Ascending aorta (tissue), 2 donors: ENCODE results near the gene YIPF4. TPM values are rescaled to one million over a fixed set of nuclear protein-coding genes. Genes with fewer than 3 reads are reported as not detected.

Experiments
- DNase-seq, 2 donors: peaks; one replicate each; pipeline ENCODE4 v3.0.0-alpha.2; 2019; ENCODE audit warnings: low spot score in 2 of 2
- H3K27ac ChIP-seq, 2 donors: fragments of 200-600 bp; sonication (generic); one replicate each; pipeline ENCODE4 v1.5.1; 2016 to 2017; ENCODE audit warnings: mild to moderate bottlenecking in 1 of 2
- H3K27me3 ChIP-seq: fragments of 200-600 bp; sonication (generic); one replicate; pipeline ENCODE4 v1.5.1; 2017
- H3K36me3 ChIP-seq, 2 donors: fragments of 200-600 bp; sonication (generic); one replicate each; pipeline ENCODE4 v1.5.1; 2016
- H3K4me1 ChIP-seq, 2 donors: fragments of 200-600 bp; sonication (generic); one replicate each; pipeline ENCODE4 v1.5.1; 2016 to 2017; ENCODE audit warnings: mild to moderate bottlenecking in 1 of 2
- H3K4me3 ChIP-seq, 2 donors: fragments of 200-600 bp; sonication (generic); one replicate each; pipeline ENCODE4 v1.5.1; 2016 to 2017; ENCODE audit warnings: mild to moderate bottlenecking in 1 of 2
- H3K9me3 ChIP-seq, 2 donors: fragments of 200-600 bp; sonication (generic); one replicate each; pipeline ENCODE4 v1.5.1; 2016
- intact Hi-C: fragments of 100-400 bp; cut with DNase I; formaldehyde crosslinking; loops from one replicate; pipeline ENCODE4 v1.15.1; 2023
- total RNA-seq: library from RNA; depleted of rRNA; stranded (reverse); fragments of >200 nt; gene quantifications from one replicate; pipeline ENCODE4 v1.1.0, GENCODE V29; 2016
- TF ChIP-seq, protein P1 (sequence below), 3 experiments: fragments of 200-600 bp in 2 of 3; fragments of 450-650 bp in 1 of 3; sonication (generic) in 2 of 3; IDR thresholded peaks; one replicate each; pipeline ENCODE4 v1.5.1; 2016 to 2019; ENCODE audit warnings: antibody characterized with exemption in 3 of 3, mild to moderate bottlenecking in 1 of 3, moderate library complexity in 1 of 3

Gene YIPF4
- total RNA-seq, 1 donor from 2014 or later: 9.2 TPM

GRCh38 chr2:32250290-32250689, 27.4 kb upstream of the YIPF4 start:
- H3K27me3 ChIP-seq: no peaks in the 10 kb centered on the region
- intact Hi-C loops: no loop called here
- H3K4me3 ChIP-seq: no peak overlapping the region
- H3K36me3 ChIP-seq: no peaks in the 10 kb centered on the region
- DNase-seq: no peak
- TF ChIP-seq, protein P1, sequence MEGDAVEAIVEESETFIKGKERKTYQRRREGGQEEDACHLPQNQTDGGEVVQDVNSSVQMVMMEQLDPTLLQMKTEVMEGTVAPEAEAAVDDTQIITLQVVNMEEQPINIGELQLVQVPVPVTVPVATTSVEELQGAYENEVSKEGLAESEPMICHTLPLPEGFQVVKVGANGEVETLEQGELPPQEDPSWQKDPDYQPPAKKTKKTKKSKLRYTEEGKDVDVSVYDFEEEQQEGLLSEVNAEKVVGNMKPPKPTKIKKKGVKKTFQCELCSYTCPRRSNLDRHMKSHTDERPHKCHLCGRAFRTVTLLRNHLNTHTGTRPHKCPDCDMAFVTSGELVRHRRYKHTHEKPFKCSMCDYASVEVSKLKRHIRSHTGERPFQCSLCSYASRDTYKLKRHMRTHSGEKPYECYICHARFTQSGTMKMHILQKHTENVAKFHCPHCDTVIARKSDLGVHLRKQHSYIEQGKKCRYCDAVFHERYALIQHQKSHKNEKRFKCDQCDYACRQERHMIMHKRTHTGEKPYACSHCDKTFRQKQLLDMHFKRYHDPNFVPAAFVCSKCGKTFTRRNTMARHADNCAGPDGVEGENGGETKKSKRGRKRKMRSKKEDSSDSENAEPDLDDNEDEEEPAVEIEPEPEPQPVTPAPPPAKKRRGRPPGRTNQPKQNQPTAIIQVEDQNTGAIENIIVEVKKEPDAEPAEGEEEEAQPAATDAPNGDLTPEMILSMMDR (IDR thresholded peaks at IDR 0.05): no peak
- H3K4me1 ChIP-seq: no peaks in the 10 kb centered on the region
- no peaks in the 10 kb centered on the region for H3K9me3 ChIP-seq
- H3K27ac ChIP-seq: no peak overlapping the region

GRCh38 chr2:32258242-32258641, 19.5 kb upstream of the YIPF4 start:
- H3K9me3 ChIP-seq: no peaks in the 10 kb centered on the region
- no peak overlapping the region for H3K4me3 ChIP-seq
- TF ChIP-seq, protein P1 (IDR thresholded peaks at IDR 0.05): no peak
- intact Hi-C loops: no loop called here
- no peaks in the 10 kb centered on the region for H3K36me3 ChIP-seq
- no peaks in the 10 kb centered on the region for H3K27me3 ChIP-seq
- H3K4me1 ChIP-seq: no peaks in the 10 kb centered on the region
- DNase-seq: no peak
- no peak overlapping the region for H3K27ac ChIP-seq

- Histone ChIP-seq H3K36me3 (no peaks in the 10 kb centered on the region), H3K4me3 (no peak overlapping the region), H3K27me3 (no peaks in the 10 kb centered on the region), H3K4me1 (no peaks in the 10 kb centered on the region), H3K27ac (no peak overlapping the region), H3K9me3 (no peaks in the 10 kb centered on the region)
- intact Hi-C loops: no loop called here
- TF ChIP-seq, protein P1 (IDR thresholded peaks at IDR 0.05): no peak
- DNase-seq: no peak
Observed at GRCh38 chr2:32260376-32260775, 17.3 kb upstream of the YIPF4 start.

DNA sequence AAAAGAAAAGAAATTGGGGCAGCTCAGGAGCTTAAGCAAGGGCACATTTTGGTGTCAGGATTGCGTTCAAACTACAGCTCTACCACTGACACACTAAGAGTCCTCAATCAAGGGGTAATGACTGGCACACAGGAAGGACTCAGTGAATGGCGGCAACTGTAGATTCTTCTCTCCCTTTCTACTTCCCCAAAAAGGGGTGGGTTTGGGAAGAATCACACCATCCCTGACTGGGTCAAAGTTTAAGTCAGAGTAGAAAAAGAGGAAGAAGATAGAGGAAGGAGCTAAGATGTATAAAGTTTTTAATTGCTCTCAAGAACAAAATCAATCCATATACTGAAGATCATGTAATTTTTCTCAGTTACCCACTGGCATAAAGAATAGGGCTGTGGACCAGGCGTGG, 15.6 kb upstream of the YIPF4 start:
- H3K9me3 ChIP-seq: no peaks in the 10 kb centered on the region
- H3K27me3 ChIP-seq: no peaks in the 10 kb centered on the region
- no peaks in the 10 kb centered on the region for H3K4me1 ChIP-seq
- no peak for DNase-seq
- no peak overlapping the region for H3K4me3 ChIP-seq
- intact Hi-C loops: no loop called here
- H3K27ac ChIP-seq: no peak overlapping the region
- H3K36me3 ChIP-seq: no peaks in the 10 kb centered on the region
- TF ChIP-seq, protein P1 (IDR thresholded peaks at IDR 0.05): no peak

- H3K4me3 ChIP-seq: peak within 1 kb of the TSS in 1 of 2 donors; percentile 13
- no peaks in the 10 kb centered on the region for H3K4me1 ChIP-seq
- DNase-seq: no peak
- TF ChIP-seq, protein P1 (IDR thresholded peaks at IDR 0.05): no peak
- H3K27ac ChIP-seq: peak within 1 kb of the TSS in 1 of 2 donors; percentile 2
- intact Hi-C loops: no loop called here
- H3K9me3 ChIP-seq: no peaks in the 10 kb centered on the region
- no peaks in the 10 kb centered on the region for H3K36me3 ChIP-seq
- no peaks in the 10 kb centered on the region for H3K27me3 ChIP-seq
Observed at GRCh38 chr2:32264422-32265105, 13.1 kb upstream of the YIPF4 start, which contains the start of gene NLRC4. NLRC4 (minus strand) TSS chr2:32264886; CDS start chr2:32256775, 8,111 bp downstream.
